Activated T-cell treated with anti-CD3 and anti-CD28 coated beads for 4 hours (primary cell): ENCODE measurements around the gene RWDD4.

ENCODE experiments used
- DNase-seq: peaks from one replicate; pipeline ENCODE4 v3.0.0-alpha.2; 2020

Gene RWDD4

GRCh38 chr4:183599284-183599683 is 59.7 kb downstream of the RWDD4 start:
- DNase-seq, result no peak

GRCh38 chr4:183596067-183596757 is 62.8 kb downstream of the RWDD4 start:
- DNase-seq, result no peak

- DNase-seq, result no peak
Observed at GRCh38 chr4:183594823-183595222, 64.2 kb downstream of the RWDD4 start.

GRCh38 chr4:183591301-183591700 is 67.7 kb downstream of the RWDD4 start:
- no peak for DNase-seq
